H1 (cell line): ENCODE results near the gene IPO11. TPM values are rescaled to one million over a fixed set of nuclear protein-coding genes. Genes with fewer than 3 reads are reported as not detected.

Experiments used
- CTCF ChIA-PET: fragments of 300-600 bp; sonication (Branson Sonifier 250); formaldehyde crosslinking; loops from one replicate; lab custom pipeline; 2021; ENCODE audit not compliant: partially characterized antibody; lab: Charles Lee
- POLR2A ChIA-PET: fragments of 300-600 bp; sonication (Branson Sonifier 250); formaldehyde crosslinking; loops from one replicate; lab custom pipeline; 2021; ENCODE audit warnings: inconsistent platforms; ENCODE audit not compliant: partially characterized antibody; lab: Charles Lee
- DNase-seq, 2 experiments: peaks; one replicate each; pipeline versions ENCODE4 v3.0.0 to v3.0.0-alpha.2; 2010 to 2022; ENCODE audit warnings: low spot score in 2 of 2, low read depth in 1 of 2, mixed read lengths in 1 of 2
- FAIRE-seq: peaks from 2 replicates; lab custom pipeline; 2011; peaks lifted over from hg19 to GRCh38; lab: Jason Lieb, UNC
- H2AFZ ChIP-seq: 2 replicates; pipeline ENCODE4 v1.8.1; 2012; ENCODE audit warnings: low read length, inconsistent platforms
- H2AK5ac ChIP-seq: 2 replicates; pipeline ENCODE4 v1.6.1; 2013; ENCODE audit warnings: low read depth, low read length
- H2BK120ac ChIP-seq: replicated peaks from 2 replicates; pipeline ENCODE3; 2013; ENCODE audit warnings: low read depth, low read length, inconsistent platforms
- H2BK12ac ChIP-seq: 2 replicates; pipeline ENCODE4 v1.6.1; 2013; ENCODE audit warnings: low read depth, low read length
- H2BK15ac ChIP-seq: 2 replicates; pipeline ENCODE4 v1.6.1; 2013; ENCODE audit warnings: low read length
- H2BK20ac ChIP-seq: 2 replicates; pipeline ENCODE4 v1.6.1; 2013; ENCODE audit warnings: low read length
- H2BK5ac ChIP-seq: 2 replicates; pipeline ENCODE4 v1.6.1; 2013; ENCODE audit warnings: low read depth, low read length
- H3K14ac ChIP-seq: 2 replicates; pipeline ENCODE4 v1.6.1; 2013; ENCODE audit warnings: inconsistent platforms; ENCODE audit not compliant: insufficient read length
- H3K18ac ChIP-seq: 2 replicates; pipeline ENCODE4 v1.6.1; 2013; ENCODE audit warnings: low read length; ENCODE audit errors: extremely low read depth
- H3K23ac ChIP-seq: 2 replicates; pipeline ENCODE4 v1.6.1; 2013; ENCODE audit warnings: inconsistent platforms; ENCODE audit not compliant: insufficient read length
- H3K23me2 ChIP-seq: 2 replicates; pipeline ENCODE4 v1.6.1; 2013; ENCODE audit warnings: low read depth, low read length
- H3K27ac ChIP-seq: 2 replicates; pipeline ENCODE4 v1.6.1; 2011; ENCODE audit warnings: low read depth, low read length, inconsistent platforms
- H3K27me3 ChIP-seq, 4 experiments: replicated peaks in 1 of 4; 1 replicate in 1 of 4; 2 replicates in 3 of 4; pipeline versions ENCODE4 v1.6.1 to v1.8.1; 2011 to 2013; ENCODE audit warnings: low read length in 3 of 4, mild to moderate bottlenecking in 3 of 4, inconsistent platforms in 2 of 4, mixed read lengths in 2 of 4, moderate library complexity in 1 of 4; ENCODE audit not compliant: control insufficient read depth in 3 of 4, insufficient read depth in 3 of 4; ENCODE audit errors: extremely low read depth in 1 of 4
- H3K36me3 ChIP-seq, 4 experiments: 2 replicates each; pipeline versions ENCODE4 v1.6.1 to v1.8.1; 2011 to 2013; ENCODE audit warnings: mild to moderate bottlenecking in 4 of 4, low read length in 3 of 4, moderate library complexity in 2 of 4, control low read depth in 1 of 4, inconsistent platforms in 1 of 4; ENCODE audit not compliant: insufficient read depth in 4 of 4, control insufficient read depth in 2 of 4
- H3K4ac ChIP-seq: replicated peaks from 2 replicates; pipeline ENCODE3; 2013; ENCODE audit warnings: low read length, low read depth, mixed read lengths, inconsistent platforms; ENCODE audit not compliant: insufficient read length
- H3K4me1 ChIP-seq, 4 experiments: replicated peaks in 1 of 4; 1 replicate in 1 of 4; 2 replicates in 3 of 4; pipeline versions ENCODE4 v1.6.1 to v1.8.1; 2011 to 2013; ENCODE audit warnings: low read length in 3 of 4, inconsistent platforms in 2 of 4, mixed read lengths in 1 of 4; ENCODE audit not compliant: insufficient read depth in 4 of 4, control insufficient read depth in 3 of 4
- H3K4me2 ChIP-seq, 2 experiments: 2 replicates each; pipeline versions ENCODE4 v1.6.1 to v1.8.1; 2011 to 2013; ENCODE audit warnings: low read depth in 2 of 2, low read length in 2 of 2, control low read depth in 1 of 2, inconsistent platforms in 1 of 2, mild to moderate bottlenecking in 1 of 2; ENCODE audit not compliant: insufficient read depth in 1 of 2
- H3K4me3 ChIP-seq, 4 experiments: fragments of 200-600, 300-600 bp in 1 of 4; sonication (generic), shearing (Covaris generic), sonication (Bioruptor Twin) in 1 of 4; 2 replicates each; pipeline versions ENCODE4 v1.5.1 to v1.8.1; 2011 to 2016; ENCODE audit warnings: low read length in 4 of 4, low read depth in 3 of 4, control low read depth in 2 of 4, inconsistent platforms in 2 of 4, mild to moderate bottlenecking in 2 of 4, mixed read lengths in 1 of 4, moderate library complexity in 1 of 4; ENCODE audit not compliant: insufficient read depth in 2 of 4; ENCODE audit errors: extremely low read depth in 1 of 4
- H3K56ac ChIP-seq: replicated peaks from 2 replicates; pipeline ENCODE3; 2013; ENCODE audit warnings: low read depth, mild to moderate bottlenecking, mixed read lengths, low read length, inconsistent platforms; ENCODE audit not compliant: insufficient read length
- H3K79me1 ChIP-seq: 2 replicates; pipeline ENCODE4 v1.6.1; 2013; ENCODE audit warnings: low read depth, low read length, control low read depth
- H3K79me2 ChIP-seq, 2 experiments: 2 replicates each; pipeline versions ENCODE4 v1.6.1 to v1.8.1; 2012 to 2013; ENCODE audit warnings: low read length in 2 of 2, mild to moderate bottlenecking in 2 of 2, inconsistent platforms in 1 of 2; ENCODE audit not compliant: insufficient read depth in 2 of 2, control insufficient read depth in 1 of 2
- H3K9ac ChIP-seq, 4 experiments: replicated peaks in 1 of 4; 1 replicate in 1 of 4; 2 replicates in 3 of 4; pipeline versions ENCODE4 v1.6.1 to v1.8.1; 2011 to 2013; ENCODE audit warnings: low read depth in 3 of 4, low read length in 3 of 4, control low read depth in 2 of 4, mild to moderate bottlenecking in 2 of 4, moderate library complexity in 2 of 4, inconsistent platforms in 1 of 4; ENCODE audit errors: extremely low read depth in 1 of 4
- H3K9me3 ChIP-seq, 2 experiments: 2 replicates each; pipeline versions ENCODE4 v1.6.1 to v1.8.1; 2012 to 2013; ENCODE audit warnings: mild to moderate bottlenecking in 2 of 2, moderate library complexity in 2 of 2, control low read depth in 1 of 2, inconsistent platforms in 1 of 2, low read depth in 1 of 2, low read length in 1 of 2, mixed read lengths in 1 of 2; ENCODE audit not compliant: insufficient read depth in 2 of 2
- H4K20me1 ChIP-seq, 2 experiments: replicated peaks in 1 of 2; 2 replicates each; pipeline versions ENCODE3 to v1.8.1; 2011 to 2013; ENCODE audit warnings: inconsistent platforms in 2 of 2, low read length in 2 of 2, mild to moderate bottlenecking in 1 of 2; ENCODE audit not compliant: insufficient read depth in 2 of 2, control insufficient read depth in 1 of 2
- H4K5ac ChIP-seq: 2 replicates; pipeline ENCODE4 v1.6.1; 2013; ENCODE audit warnings: low read length, low read depth, mixed read lengths, inconsistent platforms; ENCODE audit not compliant: insufficient read length
- H4K8ac ChIP-seq: 2 replicates; pipeline ENCODE4 v1.8.0; 2013; ENCODE audit warnings: mild to moderate bottlenecking, moderate library complexity, low read length, inconsistent platforms; ENCODE audit not compliant: insufficient read depth; ENCODE audit errors: extremely low read depth
- H4K91ac ChIP-seq: replicated peaks from 2 replicates; pipeline ENCODE3; 2013; ENCODE audit warnings: low read length, mixed read lengths, inconsistent platforms; ENCODE audit not compliant: insufficient read length
- CBX8 ChIP-seq: fragments of 300-800, 300-1000 bp; sonication (generic); IDR thresholded peaks from 2 replicates; pipeline ENCODE4 v1.7.1; 2016; ENCODE audit warnings: low read depth, low read length, borderline replicate concordance
- CEBPB ChIP-seq: IDR thresholded peaks from 2 replicates; pipeline ENCODE4 v1.6.1; 2012; ENCODE audit warnings: low read depth, low read length
- SP2 ChIP-seq: IDR thresholded peaks from 2 replicates; pipeline ENCODE4 v1.6.1; 2012; ENCODE audit warnings: mild to moderate bottlenecking, low read length, inconsistent platforms
- polyA plus RNA-seq, 7 experiments: library from polyadenylated mRNA; depleted of rRNA in 3 of 7; stranded (reverse) in 5 of 7; unstranded in 2 of 7; fragments of >200 nt in 5 of 7; fragments of 200-250 nt in 2 of 7; gene quantifications; 1 replicate in 5 of 7; 2 replicates in 1 of 7; 4 replicates in 1 of 7; pipeline versions ENCODE4 v1.2.1 to v1.2.3, GENCODE V29; 2011 to 2013; ENCODE audit warnings: missing spikeins in 2 of 7, mixed read lengths in 2 of 7
- total RNA-seq: library from RNA; stranded (reverse); fragmentation: NEBNext Ultra II Directional; extraction: Animal tissue kit (Norgen Biotek cat#: 25700); gene quantifications from 2 replicates; pipeline ENCODE4 v1.2.1, GENCODE V29; 2021

Gene IPO11
- total and polyA plus RNA-seq, 2 of the 8 experiments (the other 6 are each of a cell fraction or from before 2014, with no cell fraction given): 23.6 to 64.4 TPM

DNA sequence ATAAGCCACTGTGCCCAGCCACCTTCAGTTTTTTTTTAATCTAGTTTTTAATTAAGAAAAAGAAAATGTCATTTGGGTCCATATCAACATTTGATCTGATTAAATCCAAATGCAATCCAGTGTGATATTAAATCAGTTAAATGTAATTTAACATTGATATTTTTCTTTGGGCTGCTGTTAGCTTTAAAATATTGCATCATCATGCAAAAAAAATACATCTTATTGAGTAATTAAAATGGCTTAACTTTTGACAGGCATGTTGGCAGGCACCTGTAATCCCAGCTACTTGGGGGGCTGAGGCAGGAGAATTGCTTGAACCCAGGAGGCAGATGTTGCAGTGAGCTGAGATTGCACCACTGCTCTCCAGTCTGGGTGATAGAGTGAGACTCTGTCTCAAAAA, 143.4 kb downstream of the IPO11 start:
- Histone ChIP-seq H2BK12ac (no peak overlapping the region), H3K79me1 (no peaks in the 10 kb centered on the region), H4K20me1 (no peaks in the 10 kb centered on the region), H3K79me2 (no peaks in the 10 kb centered on the region), H3K23me2 (no peaks in the 10 kb centered on the region), H3K18ac (no peak overlapping the region), H2BK120ac (no peak overlapping the region), H3K9me3 (no peaks in the 10 kb centered on the region), H2AK5ac (no peak overlapping the region), H3K23ac (no peak overlapping the region), H2BK15ac (no peak overlapping the region), H2AFZ (no peak overlapping the region), H2BK5ac (no peak overlapping the region), H3K4ac (no peak overlapping the region), H4K5ac (no peak overlapping the region), H3K14ac (no peak overlapping the region), H3K56ac (no peak overlapping the region), H3K4me3 (no peak overlapping the region), H3K27ac (no peak overlapping the region), H3K27me3 (no peaks in the 10 kb centered on the region), H3K36me3 (peaks cover 0 to 9% (median 0%) of the 10 kb centered on the region in 4 experiments; a peak in 2 of 8 replicates), H3K4me2 (no peak overlapping the region), H4K8ac (no peak overlapping the region), H3K9ac (no peak overlapping the region), H4K91ac (no peak overlapping the region), H2BK20ac (no peak overlapping the region), H3K4me1 (no peaks in the 10 kb centered on the region)
- TF ChIP-seq SP2 (no peak), CEBPB (peak; percentile 18; the same call in 1 of the 2 replicates), CBX8 (no peak)
- FAIRE-seq (no peak), DNase-seq (no peak)
- CTCF ChIA-PET: no interaction called here
- POLR2A ChIA-PET: interaction anchor here (0.6 kb wide), 1 partner anchor 1147 kb away, joined by 3 read pairs; no protein-coding TSS in a partner anchor
